SK-N-SH treated with all-trans-retinoic acid at 6 μM for 48 hours (cell line): ENCODE results near the gene KCNH2.

Source experiments
- RARB ChIP-seq: fragments of 250-450 bp; sonication (Bioruptor Pico); IDR thresholded peaks from 2 replicates; pipeline ENCODE4 v1.8.0; 2021; ENCODE audit warnings: mild to moderate bottlenecking, moderate library complexity
- SNAI2 ChIP-seq: fragments of 250-450 bp; sonication (Bioruptor Pico); IDR thresholded peaks from 2 replicates; pipeline ENCODE4 v1.5.0; 2020; ENCODE audit warnings: mild to moderate bottlenecking, moderate library complexity
- ZNF70 ChIP-seq: fragments of 450-650 bp; formaldehyde crosslinking; IDR thresholded peaks from 2 replicates; pipeline ENCODE4 v1.5.0; 2020; ENCODE audit warnings: mild to moderate bottlenecking, moderate library complexity
- TF ChIP-seq, protein P1 (sequence below): fragments of 250-450 bp; sonication (Bioruptor Pico); IDR thresholded peaks from 2 replicates; pipeline ENCODE4 v1.8.0; 2020; ENCODE audit warnings: mild to moderate bottlenecking, moderate library complexity, borderline replicate concordance
- TF ChIP-seq, protein P2 (sequence below): fragments of 250-450 bp; sonication (Bioruptor Pico); IDR thresholded peaks from 2 replicates; pipeline ENCODE4 v1.5.1; 2020; ENCODE audit warnings: low read depth, mild to moderate bottlenecking, moderate library complexity
- TF ChIP-seq, protein P3 (sequence below): fragments of 250-450 bp; sonication (Bioruptor Pico); IDR thresholded peaks from 2 replicates; pipeline ENCODE4 v1.5.0; 2020; ENCODE audit warnings: mild to moderate bottlenecking, moderate library complexity

DNA sequence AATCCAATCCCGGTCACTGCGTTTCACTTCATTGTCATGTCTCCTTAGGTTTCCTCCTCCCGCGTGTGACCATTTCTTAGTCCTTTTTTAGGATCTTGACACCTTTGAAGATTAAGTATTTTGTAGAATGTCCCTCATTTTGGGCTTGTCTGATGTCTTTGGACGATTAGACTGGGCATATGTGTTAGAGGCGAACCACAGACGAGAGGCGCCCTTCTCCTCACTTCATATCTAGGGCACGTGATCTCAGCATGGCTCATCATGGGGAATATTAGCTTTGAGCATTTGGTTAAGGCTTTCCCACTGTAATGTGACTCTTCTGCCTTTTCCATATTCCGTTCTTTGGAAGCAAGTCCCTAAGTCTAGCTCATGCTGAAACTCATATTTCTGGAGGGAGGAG is 59.0 kb downstream of the KCNH2 start:
- no peak for TF ChIP-seq SNAI2 (CRISPR knock-in tag)
- no peak for TF ChIP-seq ZNF70 (CRISPR knock-in tag)
- TF ChIP-seq RARB (CRISPR knock-in tag) = no peak
- TF ChIP-seq, protein P1, sequence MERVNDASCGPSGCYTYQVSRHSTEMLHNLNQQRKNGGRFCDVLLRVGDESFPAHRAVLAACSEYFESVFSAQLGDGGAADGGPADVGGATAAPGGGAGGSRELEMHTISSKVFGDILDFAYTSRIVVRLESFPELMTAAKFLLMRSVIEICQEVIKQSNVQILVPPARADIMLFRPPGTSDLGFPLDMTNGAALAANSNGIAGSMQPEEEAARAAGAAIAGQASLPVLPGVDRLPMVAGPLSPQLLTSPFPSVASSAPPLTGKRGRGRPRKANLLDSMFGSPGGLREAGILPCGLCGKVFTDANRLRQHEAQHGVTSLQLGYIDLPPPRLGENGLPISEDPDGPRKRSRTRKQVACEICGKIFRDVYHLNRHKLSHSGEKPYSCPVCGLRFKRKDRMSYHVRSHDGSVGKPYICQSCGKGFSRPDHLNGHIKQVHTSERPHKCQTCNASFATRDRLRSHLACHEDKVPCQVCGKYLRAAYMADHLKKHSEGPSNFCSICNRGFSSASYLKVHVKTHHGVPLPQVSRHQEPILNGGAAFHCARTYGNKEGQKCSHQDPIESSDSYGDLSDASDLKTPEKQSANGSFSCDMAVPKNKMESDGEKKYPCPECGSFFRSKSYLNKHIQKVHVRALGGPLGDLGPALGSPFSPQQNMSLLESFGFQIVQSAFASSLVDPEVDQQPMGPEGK (CRISPR knock-in tag) = no peak
- TF ChIP-seq, protein P2, sequence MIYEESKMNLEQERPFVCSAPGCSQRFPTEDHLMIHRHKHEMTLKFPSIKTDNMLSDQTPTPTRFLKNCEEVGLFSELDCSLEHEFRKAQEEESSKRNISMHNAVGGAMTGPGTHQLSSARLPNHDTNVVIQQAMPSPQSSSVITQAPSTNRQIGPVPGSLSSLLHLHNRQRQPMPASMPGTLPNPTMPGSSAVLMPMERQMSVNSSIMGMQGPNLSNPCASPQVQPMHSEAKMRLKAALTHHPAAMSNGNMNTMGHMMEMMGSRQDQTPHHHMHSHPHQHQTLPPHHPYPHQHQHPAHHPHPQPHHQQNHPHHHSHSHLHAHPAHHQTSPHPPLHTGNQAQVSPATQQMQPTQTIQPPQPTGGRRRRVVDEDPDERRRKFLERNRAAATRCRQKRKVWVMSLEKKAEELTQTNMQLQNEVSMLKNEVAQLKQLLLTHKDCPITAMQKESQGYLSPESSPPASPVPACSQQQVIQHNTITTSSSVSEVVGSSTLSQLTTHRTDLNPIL (CRISPR knock-in tag) = no peak
- TF ChIP-seq, protein P3, sequence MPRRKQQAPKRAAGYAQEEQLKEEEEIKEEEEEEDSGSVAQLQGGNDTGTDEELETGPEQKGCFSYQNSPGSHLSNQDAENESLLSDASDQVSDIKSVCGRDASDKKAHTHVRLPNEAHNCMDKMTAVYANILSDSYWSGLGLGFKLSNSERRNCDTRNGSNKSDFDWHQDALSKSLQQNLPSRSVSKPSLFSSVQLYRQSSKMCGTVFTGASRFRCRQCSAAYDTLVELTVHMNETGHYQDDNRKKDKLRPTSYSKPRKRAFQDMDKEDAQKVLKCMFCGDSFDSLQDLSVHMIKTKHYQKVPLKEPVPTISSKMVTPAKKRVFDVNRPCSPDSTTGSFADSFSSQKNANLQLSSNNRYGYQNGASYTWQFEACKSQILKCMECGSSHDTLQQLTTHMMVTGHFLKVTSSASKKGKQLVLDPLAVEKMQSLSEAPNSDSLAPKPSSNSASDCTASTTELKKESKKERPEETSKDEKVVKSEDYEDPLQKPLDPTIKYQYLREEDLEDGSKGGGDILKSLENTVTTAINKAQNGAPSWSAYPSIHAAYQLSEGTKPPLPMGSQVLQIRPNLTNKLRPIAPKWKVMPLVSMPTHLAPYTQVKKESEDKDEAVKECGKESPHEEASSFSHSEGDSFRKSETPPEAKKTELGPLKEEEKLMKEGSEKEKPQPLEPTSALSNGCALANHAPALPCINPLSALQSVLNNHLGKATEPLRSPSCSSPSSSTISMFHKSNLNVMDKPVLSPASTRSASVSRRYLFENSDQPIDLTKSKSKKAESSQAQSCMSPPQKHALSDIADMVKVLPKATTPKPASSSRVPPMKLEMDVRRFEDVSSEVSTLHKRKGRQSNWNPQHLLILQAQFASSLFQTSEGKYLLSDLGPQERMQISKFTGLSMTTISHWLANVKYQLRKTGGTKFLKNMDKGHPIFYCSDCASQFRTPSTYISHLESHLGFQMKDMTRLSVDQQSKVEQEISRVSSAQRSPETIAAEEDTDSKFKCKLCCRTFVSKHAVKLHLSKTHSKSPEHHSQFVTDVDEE (CRISPR knock-in tag) = no peak
